Choroid plexus epithelial cell (primary cell): ENCODE results near the gene CYP24A1.

Experiments used
- DNase-seq: peaks from one replicate; pipeline ENCODE4 v3.0.0-alpha.2; 2010; ENCODE audit warnings: low read depth
- H3K4me3 ChIP-seq: 2 replicates; pipeline ENCODE4 v1.5.1; 2011; ENCODE audit warnings: low read depth, mild to moderate bottlenecking, control low read depth, low read length, moderate library complexity
- CTCF ChIP-seq: conservative IDR thresholded peaks from 2 replicates; pipeline ENCODE4 v1.5.1; 2011; ENCODE audit warnings: low read depth, mild to moderate bottlenecking, control low read depth, inconsistent platforms, low read length, moderate library complexity

Gene CYP24A1

GRCh38 chr20:54184904-54185626 is 11.3 kb upstream of the CYP24A1 start:
- no peak for DNase-seq
- no peak for TF ChIP-seq CTCF

GRCh38 chr20:54184071-54184470 is 10.3 kb upstream of the CYP24A1 start:
- DNase-seq = no peak
- no peak overlapping the region for H3K4me3 ChIP-seq
- TF ChIP-seq CTCF = no peak

More at GRCh38 chr20:54184904-54185626, 11.3 kb upstream of the CYP24A1 start:
- H3K4me3 ChIP-seq = no peak overlapping the region

- H3K4me3 ChIP-seq = no peak overlapping the region
- no peak for TF ChIP-seq CTCF
- no peak for DNase-seq
Measured at GRCh38 chr20:54180931-54181330, 7.1 kb upstream of the CYP24A1 start.

GRCh38 chr20:54179946-54180345 is 6.2 kb upstream of the CYP24A1 start:
- no peak for TF ChIP-seq CTCF
- DNase-seq = no peak

GRCh38 chr20:54178256-54178655 is 4.5 kb upstream of the CYP24A1 start:
- no peak for TF ChIP-seq CTCF
- no peak overlapping the region for H3K4me3 ChIP-seq
- no peak for DNase-seq

More at GRCh38 chr20:54179946-54180345, 6.2 kb upstream of the CYP24A1 start:
- H3K4me3 ChIP-seq = no peak overlapping the region

- DNase-seq = no peak
- H3K4me3 ChIP-seq = no peak overlapping the region
- TF ChIP-seq CTCF = no peak
Measured at GRCh38 chr20:54177378-54177777, 3.6 kb upstream of the CYP24A1 start.

GRCh38 chr20:54176610-54177009 is 2.8 kb upstream of the CYP24A1 start:
- no peak for DNase-seq
- H3K4me3 ChIP-seq = no peak overlapping the region
- TF ChIP-seq CTCF = no peak
